HL-60 (cell line): ENCODE data around the gene SLC10A7.

ENCODE experiments used
- POLR2AphosphoS5 ChIP-seq: IDR thresholded peaks from 2 replicates; pipeline ENCODE4 v1.6.1; 2012; ENCODE audit warnings: low read depth
- REST ChIP-seq: IDR thresholded peaks from 2 replicates; pipeline ENCODE4 v1.6.1; 2012; ENCODE audit warnings: low read depth; ENCODE audit not compliant: insufficient replicate concordance
- SPI1 ChIP-seq: IDR thresholded peaks from 2 replicates; pipeline ENCODE4 v1.6.1; 2012; ENCODE audit warnings: low read depth, mild to moderate bottlenecking, borderline replicate concordance
- TF ChIP-seq, protein P1 (sequence below): IDR thresholded peaks from one replicate; pipeline ENCODE4 v1.5.1; 2011; ENCODE audit warnings: low read length, control low read depth, inconsistent platforms; ENCODE audit not compliant: insufficient read depth

GRCh38 chr4:146437778-146438177 lies 84.0 kb downstream of the SLC10A7 start:
- TF ChIP-seq, protein P1, sequence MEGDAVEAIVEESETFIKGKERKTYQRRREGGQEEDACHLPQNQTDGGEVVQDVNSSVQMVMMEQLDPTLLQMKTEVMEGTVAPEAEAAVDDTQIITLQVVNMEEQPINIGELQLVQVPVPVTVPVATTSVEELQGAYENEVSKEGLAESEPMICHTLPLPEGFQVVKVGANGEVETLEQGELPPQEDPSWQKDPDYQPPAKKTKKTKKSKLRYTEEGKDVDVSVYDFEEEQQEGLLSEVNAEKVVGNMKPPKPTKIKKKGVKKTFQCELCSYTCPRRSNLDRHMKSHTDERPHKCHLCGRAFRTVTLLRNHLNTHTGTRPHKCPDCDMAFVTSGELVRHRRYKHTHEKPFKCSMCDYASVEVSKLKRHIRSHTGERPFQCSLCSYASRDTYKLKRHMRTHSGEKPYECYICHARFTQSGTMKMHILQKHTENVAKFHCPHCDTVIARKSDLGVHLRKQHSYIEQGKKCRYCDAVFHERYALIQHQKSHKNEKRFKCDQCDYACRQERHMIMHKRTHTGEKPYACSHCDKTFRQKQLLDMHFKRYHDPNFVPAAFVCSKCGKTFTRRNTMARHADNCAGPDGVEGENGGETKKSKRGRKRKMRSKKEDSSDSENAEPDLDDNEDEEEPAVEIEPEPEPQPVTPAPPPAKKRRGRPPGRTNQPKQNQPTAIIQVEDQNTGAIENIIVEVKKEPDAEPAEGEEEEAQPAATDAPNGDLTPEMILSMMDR, result no peak
- no peak for TF ChIP-seq REST
- TF ChIP-seq POLR2AphosphoS5, result no peak
- TF ChIP-seq SPI1, result no peak
